ENCODE data around the gene TWIST2. TPM values are rescaled to one million over a fixed set of nuclear protein-coding genes. Genes with fewer than 3 reads are reported as not detected.

Gene TWIST2
- total RNA-seq, 1 experiment from 2014 or later: 0.22 TPM

- no peak overlapping the region for H3K27ac ChIP-seq (ENCODE audit: insufficient read length, low read depth, low read length)
- no peak overlapping the region for H3K4me3 Mint-ChIP-seq
- H3T11ph ChIP-seq (ENCODE audit: low read length): no peak overlapping the region
- H3K56ac ChIP-seq (ENCODE audit: insufficient read length, low read depth, low read length): no peak overlapping the region
- H2BK12ac ChIP-seq (ENCODE audit: insufficient read length, low read depth, low read length): no peak overlapping the region
- peaks cover 4 to 14% (median 11%) of the 10 kb centered on the region in 3 experiments; a peak in 5 of 7 replicates for H3K36me3 Mint-ChIP-seq (ENCODE audit: insufficient read depth in 1 of 3, low read depth in 3 of 3)
- no peak overlapping the region for H2BK20ac ChIP-seq (ENCODE audit: low read depth, low read length, poor library complexity, severe bottlenecking)
- no peaks in the 10 kb centered on the region for H3K9me3 ChIP-seq (ENCODE audit: control insufficient read depth, low read depth, low read length)
- no peaks in the 10 kb centered on the region for H3K79me1 ChIP-seq (ENCODE audit: insufficient read depth, low read depth, low read length, poor library complexity, severe bottlenecking)
- no peak overlapping the region for H3K9ac ChIP-seq (ENCODE audit: extremely low read depth, insufficient read length, low read length)
- H3K4me1 Mint-ChIP-seq: no peaks in the 10 kb centered on the region
- WGBS (ENCODE audit: extremely low coverage, insufficient read length, low lambda C conversion rate): no CpG with 5 or more reads among the region's 4 CpGs
- DNase-seq: no peak
- no peak overlapping the region for H3K4ac ChIP-seq (ENCODE audit: low read depth, low read length)
- H4K5ac ChIP-seq (ENCODE audit: insufficient read length, low read depth, low read length): no peak overlapping the region
- no peak overlapping the region for H4K91ac ChIP-seq (ENCODE audit: insufficient read length, low read depth, low read length)
- H4K20me1 ChIP-seq (ENCODE audit: control insufficient read depth, insufficient read depth, insufficient read length): peaks cover 2% of the 10 kb centered on the region
- no peak overlapping the region for H2AK5ac ChIP-seq (ENCODE audit: insufficient read length, low read length)
- peaks cover 40% of the 10 kb centered on the region for H3K27me3 Mint-ChIP-seq (ENCODE audit: low read depth)
- no peak overlapping the region for H3K14ac ChIP-seq (ENCODE audit: insufficient read depth, low read length)
- no peak overlapping the region for H2BK5ac ChIP-seq (ENCODE audit: insufficient read length, low read length)
- H4K8ac ChIP-seq (replicated peaks; ENCODE audit: insufficient read length, low read depth, low read length): no peak overlapping the region
- TF ChIP-seq CTCF (conservative IDR thresholded peaks at IDR 0.05): no peak
- H3K23ac ChIP-seq (ENCODE audit: insufficient read length, low read depth, low read length): no peak overlapping the region
- no peaks in the 10 kb centered on the region for H3K23me2 ChIP-seq (ENCODE audit: insufficient read length, low read depth, low read length, poor library complexity, severe bottlenecking)
- no peak overlapping the region for H2BK15ac ChIP-seq (ENCODE audit: low read depth, low read length)
- no peaks in the 10 kb centered on the region for H3K79me2 ChIP-seq (ENCODE audit: insufficient read depth, low read length)
- H3K27ac Mint-ChIP-seq: no peak overlapping the region
- H3K18ac ChIP-seq (ENCODE audit: insufficient read length, low read depth, low read length): no peak overlapping the region
- H3K4me1 ChIP-seq (ENCODE audit: insufficient read depth, low read length): no peaks in the 10 kb centered on the region
- H3K4me2 ChIP-seq (ENCODE audit: insufficient read depth, insufficient read length, low read length): no peak overlapping the region
- no peaks in the 10 kb centered on the region for H3K27me3 ChIP-seq (ENCODE audit: insufficient read depth, low read length)
- H2BK120ac ChIP-seq (ENCODE audit: low read depth, low read length, poor library complexity, severe bottlenecking): no peak overlapping the region
- no peak overlapping the region for H2AFZ ChIP-seq (ENCODE audit: low read length)
- peaks cover 43 to 50% of the 10 kb centered on the region in 2 experiments for H3K9me3 Mint-ChIP-seq
These were observed 36.6 kb upstream of the TWIST2 start for GRCh38 chr2:238811293-238811692.

Measured in H9 (cell line).